Skeletal muscle tissue (tissue), 4 donors: Measurements from ENCODE around the gene KLF2. TPM values are rescaled to one million over a fixed set of nuclear protein-coding genes. Genes with fewer than 3 reads are reported as not detected.
"Not testable (repeated sequence)": the region's sequence is repeated elsewhere in the genome, so short reads cannot be mapped to it uniquely, and the experiment has no call there.

Source experiments
- H3K27ac ChIP-seq: one replicate; pipeline ENCODE4 v1.7.0; 2013; ENCODE audit warnings: mild to moderate bottlenecking, low read depth, low read length, inconsistent platforms
- H3K27me3 ChIP-seq, 3 donors: one replicate each; pipeline ENCODE4 v1.7.0; 2013; ENCODE audit warnings: low read length in 3 of 3; ENCODE audit not compliant: control insufficient read depth in 3 of 3, insufficient read depth in 3 of 3
- H3K36me3 ChIP-seq, 3 donors: one replicate each; pipeline ENCODE4 v1.7.0; 2013; ENCODE audit warnings: low read length in 3 of 3; ENCODE audit not compliant: control insufficient read depth in 3 of 3, insufficient read depth in 3 of 3
- H3K4me1 ChIP-seq, 3 donors: one replicate each; pipeline ENCODE4 v1.7.0; 2013; ENCODE audit warnings: low read length in 3 of 3, mild to moderate bottlenecking in 3 of 3; ENCODE audit not compliant: control insufficient read depth in 3 of 3, insufficient read depth in 3 of 3
- H3K4me3 ChIP-seq, 3 donors: one replicate each; pipeline ENCODE4 v1.7.0; 2013; ENCODE audit warnings: low read length in 3 of 3
- H3K9ac ChIP-seq, 3 donors: one replicate each; pipeline ENCODE4 v1.7.0; 2013; ENCODE audit warnings: low read length in 3 of 3, mild to moderate bottlenecking in 3 of 3, moderate library complexity in 2 of 3, low read depth in 1 of 3
- H3K9me3 ChIP-seq, 3 donors: one replicate each; pipeline ENCODE4 v1.7.0; 2013; ENCODE audit warnings: low read length in 3 of 3; ENCODE audit not compliant: control insufficient read depth in 3 of 3
- total RNA-seq: library from RNA; depleted of rRNA; stranded (reverse); fragments of >200 nt; gene quantifications from one replicate; pipeline ENCODE4 v1.2.3, GENCODE V29; 2014
- donor health status: Osteomylitis.

The KLF2 gene
- total RNA-seq, 1 donor from 2014 or later: 14.1 TPM

DNA sequence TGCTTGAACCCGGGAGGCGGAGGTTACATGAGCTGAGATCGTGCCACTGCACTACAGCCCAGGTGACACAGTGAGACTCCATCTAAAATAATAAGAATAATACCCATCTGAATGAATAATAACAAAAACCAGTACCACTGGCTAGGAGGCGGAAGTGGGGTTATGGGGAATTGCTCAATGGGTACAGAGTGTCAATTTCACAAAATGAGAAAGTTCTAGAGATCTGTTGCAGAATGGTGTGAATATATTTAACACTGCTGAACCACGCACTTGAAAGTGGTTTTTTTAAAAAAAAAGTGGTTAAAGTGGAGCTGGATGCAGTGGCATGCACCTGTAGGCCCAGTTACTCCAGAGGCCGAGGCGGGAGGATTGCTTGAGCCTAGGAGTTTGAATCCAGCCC lies 18.5 kb downstream of the KLF2 start:
- Histone ChIP-seq H3K27ac (peak overlapping the region; percentile 98), H3K4me3 (no peak overlapping the region), H3K9ac (no peak overlapping the region), H3K9me3 (no peaks in the 10 kb centered on the region), H3K4me1 (peaks cover 26 to 33% (median 28%) of the 10 kb centered on the region in 3 donors), H3K27me3 (no peaks in the 10 kb centered on the region), H3K36me3 (no peaks in the 10 kb centered on the region)

DNA sequence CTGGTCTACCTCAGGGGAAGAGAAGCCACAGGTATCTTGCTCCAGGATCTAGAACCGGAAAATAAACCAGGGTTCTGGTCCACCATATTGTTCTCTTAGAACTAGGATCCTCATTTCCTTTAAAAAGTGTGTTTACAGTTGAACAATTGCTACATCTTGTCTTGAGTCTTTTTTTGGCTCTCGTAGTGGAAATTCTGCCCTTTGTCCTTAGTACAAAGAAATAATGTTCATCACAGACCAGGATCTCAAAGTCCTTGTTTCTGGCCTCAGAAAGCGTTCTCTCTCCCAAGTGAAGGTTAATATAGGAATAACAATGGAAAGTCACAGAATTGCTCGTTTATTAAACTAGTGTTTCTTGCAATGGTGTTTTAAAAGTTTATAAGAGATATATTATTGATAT lies 20.8 kb downstream of the KLF2 start:
- Histone ChIP-seq H3K9ac (no peak overlapping the region), H3K4me1 (peaks cover 13 to 22% (median 14%) of the 10 kb centered on the region in 3 donors), H3K4me3 (no peak overlapping the region), H3K36me3 (no peaks in the 10 kb centered on the region), H3K27ac (no peak overlapping the region), H3K9me3 (no peaks in the 10 kb centered on the region), H3K27me3 (no peaks in the 10 kb centered on the region)

DNA sequence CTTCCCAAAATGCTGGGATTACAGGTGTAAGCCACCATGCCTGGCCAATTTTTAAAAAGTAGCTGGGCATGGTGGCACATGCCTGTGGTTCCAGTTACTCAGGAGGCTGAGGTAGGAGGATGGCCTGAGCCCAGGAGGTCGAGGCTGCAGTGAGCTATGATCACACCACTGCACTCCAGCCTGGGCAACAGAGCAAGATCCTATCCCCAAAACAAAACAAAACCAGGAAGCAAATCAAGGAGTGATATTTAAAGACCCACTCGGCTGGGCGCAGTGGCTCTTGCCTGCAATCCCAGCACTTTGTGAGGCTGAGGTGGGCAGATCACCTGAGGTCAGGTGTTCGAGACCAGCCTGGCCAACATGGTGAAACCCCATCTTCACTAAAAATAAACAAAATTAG lies 22.5 kb downstream of the KLF2 start:
- not testable (repeated sequence) for H3K36me3 ChIP-seq, H3K27me3 ChIP-seq, H3K27ac ChIP-seq, H3K4me3 ChIP-seq, H3K9me3 ChIP-seq, H3K9ac ChIP-seq
- peaks cover 10 to 17% (median 15%) of the 10 kb centered on the region in 3 donors for H3K4me1 ChIP-seq

DNA sequence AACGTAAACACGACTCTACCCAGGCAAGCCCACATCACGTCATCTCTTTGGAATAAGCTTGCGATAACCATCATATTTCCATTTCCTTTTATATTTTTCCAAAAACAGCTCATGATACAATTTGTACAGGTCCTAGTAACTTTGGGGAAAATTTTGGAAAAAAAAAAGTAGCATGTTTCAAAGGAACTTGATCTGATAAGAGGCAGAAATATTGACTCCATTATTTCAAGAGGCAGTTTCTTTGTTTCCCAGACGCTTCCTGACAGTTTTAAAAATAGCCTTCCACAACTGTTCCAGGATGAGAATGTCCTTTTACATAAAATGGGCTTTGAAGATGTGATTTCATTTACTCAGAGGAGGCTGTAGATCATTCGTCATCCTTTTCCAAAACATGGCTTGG lies 23.1 kb downstream of the KLF2 start:
- no peak overlapping the region for H3K4me3 ChIP-seq
- H3K4me1 ChIP-seq: peaks cover 4 to 12% (median 9%) of the 10 kb centered on the region in 3 donors
- no peak overlapping the region for H3K9ac ChIP-seq

DNA sequence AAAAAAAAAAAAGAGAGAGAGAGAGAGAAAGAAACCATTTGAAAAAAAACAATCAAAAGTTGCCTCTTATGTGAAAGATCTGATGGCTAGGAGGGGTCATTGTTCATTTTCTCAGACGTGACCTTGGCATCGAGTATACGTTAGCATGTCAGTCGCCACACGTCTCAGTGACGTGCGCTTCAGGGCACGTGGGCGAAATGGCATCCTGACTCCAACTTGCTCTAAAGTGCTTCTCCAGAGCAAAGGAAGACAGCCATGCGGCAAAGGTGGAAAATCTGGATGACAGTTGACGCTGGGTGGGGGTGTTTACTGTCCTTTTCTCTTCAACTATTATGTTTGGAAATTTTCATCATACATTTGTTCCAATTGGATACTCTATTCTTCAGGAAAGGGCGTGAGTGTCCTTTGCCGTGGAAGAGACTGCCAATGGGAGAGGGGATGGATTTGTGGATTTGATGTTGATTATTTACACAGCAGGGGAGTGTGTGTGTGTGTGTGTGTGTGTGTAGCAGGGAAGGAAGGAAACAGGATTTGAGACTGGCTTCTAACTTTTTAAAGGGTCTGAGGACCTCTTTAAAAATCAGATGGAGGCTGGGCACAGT lies 25.0 kb downstream of the KLF2 start:
- Histone ChIP-seq H3K9me3 (no peaks in the 10 kb centered on the region), H3K27me3 (no peaks in the 10 kb centered on the region), H3K27ac (no peak overlapping the region), H3K4me1 (peaks cover 0 to 9% (median 5%) of the 10 kb centered on the region in 3 donors), H3K9ac (no peak overlapping the region), H3K36me3 (no peaks in the 10 kb centered on the region), H3K4me3 (no peak overlapping the region)

More for the DNA sequence above, 23.1 kb downstream of the KLF2 start:
- H3K27me3 ChIP-seq: no peaks in the 10 kb centered on the region
- H3K36me3 ChIP-seq: no peaks in the 10 kb centered on the region
- peak overlapping the region; percentile 37 for H3K27ac ChIP-seq
- H3K9me3 ChIP-seq: no peaks in the 10 kb centered on the region

DNA sequence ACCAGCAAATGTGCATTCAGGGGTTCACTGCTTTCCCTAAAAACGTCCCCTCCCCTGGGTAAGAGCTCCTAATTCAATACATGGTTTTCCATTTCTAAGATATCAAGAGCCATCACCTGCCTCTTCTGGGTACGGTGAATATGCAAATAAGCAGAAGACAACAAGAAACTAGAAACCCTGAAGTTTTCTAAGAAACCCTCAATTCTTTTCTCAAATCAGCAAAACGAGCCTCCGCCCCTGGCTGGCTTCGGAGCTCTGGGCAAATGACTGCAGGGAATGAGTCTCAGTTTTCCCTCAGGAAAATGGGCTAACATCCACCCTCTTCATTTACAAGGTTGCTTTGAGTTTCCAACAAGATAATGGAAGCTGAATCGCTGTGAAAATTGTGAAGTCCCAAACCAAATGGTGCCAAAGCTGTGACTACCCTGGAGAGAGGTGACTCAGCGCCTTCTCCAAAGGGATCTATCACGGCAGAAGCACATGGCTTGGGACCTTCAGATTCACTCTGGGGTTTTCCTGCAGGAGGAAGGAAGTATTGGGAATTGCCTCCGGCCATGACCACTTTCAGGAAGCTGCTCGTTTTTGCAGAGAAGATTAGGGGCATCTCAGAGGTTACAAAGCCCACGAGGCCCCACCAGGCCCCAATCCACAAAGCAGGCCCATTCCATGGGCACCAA lies 26.6 kb downstream of the KLF2 start:
- Histone ChIP-seq H3K9ac (no peak overlapping the region), H3K4me3 (no peak overlapping the region), H3K27me3 (no peaks in the 10 kb centered on the region), H3K27ac (no peak overlapping the region), H3K36me3 (peaks cover 2 to 6% (median 3%) of the 10 kb centered on the region in 3 donors), H3K4me1 (peaks cover 0 to 15% (median 12%) of the 10 kb centered on the region in 3 donors), H3K9me3 (no peaks in the 10 kb centered on the region)

DNA sequence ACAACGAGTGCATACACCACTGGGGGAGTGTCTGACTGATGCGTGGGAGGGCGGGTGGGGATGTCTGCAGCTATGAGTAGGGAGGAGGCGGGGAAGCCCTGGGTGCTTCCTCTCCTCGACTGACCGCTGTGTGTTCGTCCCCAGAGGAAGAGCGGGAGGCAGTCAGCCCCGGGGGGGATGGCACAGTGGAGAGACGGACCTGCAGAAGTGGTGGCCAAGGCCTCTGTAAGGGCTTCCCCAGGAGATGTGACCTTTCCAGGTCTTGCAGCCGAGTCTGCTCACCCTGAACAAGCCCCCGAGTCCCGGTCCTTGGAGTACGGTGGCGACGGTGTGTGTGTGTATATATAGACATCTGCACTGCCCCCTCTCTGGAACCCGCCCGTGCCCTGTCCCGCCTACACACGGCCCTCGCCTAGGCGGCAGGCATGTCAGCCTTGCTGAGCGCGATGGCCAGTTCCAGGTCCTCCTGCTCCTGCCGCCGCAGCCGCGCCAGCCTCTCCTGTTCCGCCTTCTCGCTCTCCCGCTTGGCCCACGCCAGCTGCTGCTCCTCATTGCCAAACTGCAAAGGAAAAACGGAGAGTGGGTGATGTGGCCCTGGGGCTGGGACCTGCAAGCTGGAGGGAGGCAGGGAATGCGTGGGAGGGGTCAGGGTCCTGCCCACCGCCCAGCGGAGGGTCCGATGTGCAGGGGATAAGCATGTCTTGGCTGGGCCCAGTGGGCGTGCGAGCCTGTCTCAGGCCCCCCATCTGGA lies 30.8 kb downstream of the KLF2 start:
- Histone ChIP-seq H3K4me1 (peaks cover 12 to 28% (median 16%) of the 10 kb centered on the region in 3 donors), H3K36me3 (peaks cover 8 to 12% (median 11%) of the 10 kb centered on the region in 3 donors), H3K9me3 (no peaks in the 10 kb centered on the region), H3K4me3 (no peak overlapping the region), H3K9ac (no peak overlapping the region), H3K27ac (no peak overlapping the region), H3K27me3 (no peaks in the 10 kb centered on the region)

DNA sequence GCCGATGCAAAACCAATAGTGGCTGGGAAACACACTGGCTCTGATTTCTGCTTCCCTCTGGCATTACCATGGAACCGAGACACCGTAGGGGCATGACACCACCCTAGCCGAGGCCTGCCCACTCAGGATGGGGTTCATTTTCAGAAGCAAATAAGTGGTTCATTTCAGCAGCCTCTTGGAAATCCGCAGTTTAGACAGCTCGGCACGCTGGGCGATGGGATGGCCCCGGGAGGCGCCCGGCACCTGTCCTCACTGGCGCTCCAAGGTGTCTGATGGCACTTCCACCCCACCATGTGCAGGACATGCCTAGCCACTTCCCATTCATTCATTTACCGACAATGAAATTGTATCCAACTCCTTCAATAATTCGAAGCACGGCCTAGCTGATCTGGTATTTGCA lies 33.8 kb downstream of the KLF2 start:
- Histone ChIP-seq H3K4me3 (no peak overlapping the region), H3K27me3 (no peaks in the 10 kb centered on the region), H3K27ac (no peak overlapping the region), H3K9me3 (no peaks in the 10 kb centered on the region), H3K9ac (no peak overlapping the region), H3K4me1 (peaks cover 12 to 23% (median 16%) of the 10 kb centered on the region in 3 donors), H3K36me3 (peaks cover 8 to 22% (median 16%) of the 10 kb centered on the region in 3 donors)

DNA sequence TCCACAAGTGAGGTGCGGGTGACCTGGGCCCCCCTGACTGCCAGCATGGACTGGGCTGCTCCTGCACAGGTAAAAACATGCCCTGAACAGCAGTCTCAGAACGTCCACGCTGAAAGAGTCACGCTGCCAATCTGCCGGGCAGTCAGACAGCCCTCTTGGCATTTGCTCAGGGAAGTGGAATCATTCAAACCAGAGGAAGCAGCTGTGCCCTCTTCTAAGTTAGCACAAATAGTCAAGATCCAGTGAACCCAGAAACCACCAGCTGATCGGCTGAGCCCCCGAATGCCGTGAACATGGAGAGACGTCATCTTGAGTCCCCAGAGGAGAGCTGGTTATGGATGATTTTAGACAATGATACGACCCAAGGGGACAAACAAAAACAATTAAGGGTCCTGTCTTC lies 34.4 kb downstream of the KLF2 start:
- Histone ChIP-seq H3K27me3 (no peaks in the 10 kb centered on the region), H3K9me3 (no peaks in the 10 kb centered on the region), H3K9ac (peak overlapping the region in 1 of 3 donors; percentile 16), H3K4me1 (peaks cover 14 to 23% (median 16%) of the 10 kb centered on the region in 3 donors), H3K27ac (no peak overlapping the region), H3K4me3 (no peak overlapping the region), H3K36me3 (peaks cover 8 to 22% (median 16%) of the 10 kb centered on the region in 3 donors)

DNA sequence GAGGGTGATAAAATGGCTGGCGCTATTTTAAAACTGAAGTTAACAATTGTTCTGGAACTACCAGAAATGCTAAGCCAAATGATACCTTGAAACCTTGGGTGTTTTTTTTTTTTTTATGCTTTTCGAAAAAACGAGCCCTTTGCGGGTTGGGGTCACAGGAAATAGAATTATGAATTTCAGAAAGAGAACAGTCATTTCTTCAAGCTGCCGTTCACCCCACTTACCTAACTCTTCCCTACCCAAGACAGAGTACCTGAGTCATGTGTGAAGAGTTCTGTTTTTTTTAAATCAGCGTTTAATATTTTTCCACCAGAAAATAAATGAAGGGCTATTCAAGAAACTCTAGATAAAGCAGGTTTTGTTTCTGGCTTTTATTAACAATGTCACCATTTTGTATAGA lies 35.3 kb downstream of the KLF2 start:
- H3K36me3 ChIP-seq: peaks cover 8 to 22% (median 16%) of the 10 kb centered on the region in 3 donors
- peaks cover 14 to 23% (median 16%) of the 10 kb centered on the region in 3 donors for H3K4me1 ChIP-seq
- H3K4me3 ChIP-seq: no peak overlapping the region
- H3K9ac ChIP-seq: no peak overlapping the region
- no peak overlapping the region for H3K27ac ChIP-seq
- no peaks in the 10 kb centered on the region for H3K9me3 ChIP-seq
- no peaks in the 10 kb centered on the region for H3K27me3 ChIP-seq
